CD1c-positive myeloid dendritic cell (primary cell): Measurements from ENCODE around the gene NDUFV1.
A peak's percentile ranks its signal among the peaks of the same experiment; 100 is the strongest.
"Not testable (repeated sequence)": the region's sequence is repeated elsewhere in the genome, so short reads cannot be mapped to it uniquely, and the experiment has no call there.

Source experiments
- DNase-seq: peaks from one replicate; pipeline ENCODE4 v3.0.0-alpha.2; 2016; ENCODE audit errors: extremely low spot score

Gene NDUFV1

GRCh38 chr11:67606492-67607295, at the start of gene NDUFV1:
NDUFV1 (plus strand) TSS chr11:67606936; CDS start chr11:67607005, 69 bp downstream.
- DNase-seq, result peak; percentile 97

DNA sequence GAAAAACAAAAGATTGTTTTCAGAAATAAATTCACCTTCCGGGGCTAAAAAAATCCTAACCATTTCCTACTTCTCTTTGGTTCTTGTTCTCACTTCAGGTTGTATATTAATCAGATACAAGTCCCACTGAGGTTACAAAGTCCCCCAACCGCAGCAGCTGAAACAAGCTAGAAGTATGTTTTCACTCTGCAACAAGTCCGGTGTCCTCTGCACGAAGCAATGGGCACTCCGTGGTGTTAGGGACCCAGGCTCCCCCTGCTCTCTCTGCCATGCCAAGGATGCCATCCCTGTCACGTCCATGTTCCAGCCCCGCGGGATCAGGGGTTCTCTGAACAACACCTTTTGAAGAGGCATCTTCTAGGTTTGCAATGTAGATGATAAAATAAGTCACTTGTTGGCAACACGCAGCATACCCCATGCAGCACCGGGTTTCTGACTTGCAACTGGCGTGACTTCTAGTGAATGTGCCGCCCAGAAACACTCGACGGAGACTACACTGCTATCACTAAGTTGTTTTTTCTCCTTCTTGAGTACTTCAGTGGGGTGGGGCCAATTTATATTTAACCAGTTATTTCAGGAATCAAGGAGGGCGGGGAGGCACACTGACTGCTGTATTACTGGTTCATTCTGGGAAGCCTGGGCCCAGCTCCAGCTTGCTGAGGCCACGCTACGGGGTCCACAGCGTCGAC, 48.5 kb upstream of the NDUFV1 start:
- DNase-seq, result no peak

DNA sequence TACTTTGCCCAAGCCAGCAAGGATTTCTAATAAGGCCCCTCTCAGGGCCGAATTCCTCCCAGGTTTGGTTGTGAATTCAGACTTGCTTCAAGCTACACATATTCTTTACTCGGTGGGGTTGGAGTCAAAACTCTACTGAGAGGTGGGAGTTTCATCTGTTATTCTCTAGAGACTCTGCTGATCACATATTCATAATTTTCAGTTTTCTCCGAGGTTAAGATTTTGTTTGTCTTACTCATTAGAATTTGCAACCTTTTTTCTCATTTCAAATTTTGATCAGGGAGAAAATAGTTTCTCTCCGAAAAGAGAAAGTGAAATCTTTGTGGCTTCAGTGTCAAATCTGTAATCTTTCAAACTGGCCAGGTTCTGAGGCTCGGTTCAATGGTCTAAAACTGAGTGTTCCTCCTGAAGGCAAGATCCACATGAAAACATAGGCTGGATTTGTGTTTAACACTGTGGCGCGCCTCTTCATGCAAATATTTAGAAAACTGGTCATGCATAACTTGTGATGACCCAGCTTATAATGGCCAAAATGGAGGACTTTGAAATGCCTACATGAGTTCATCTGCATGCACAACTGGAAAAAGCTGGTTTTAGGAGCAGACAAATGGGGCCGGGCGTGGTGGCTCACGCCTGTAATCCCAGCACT, 44.6 kb upstream of the NDUFV1 start:
- DNase-seq, result no peak

- DNase-seq, result no peak
These were observed 43.6 kb upstream of the NDUFV1 start for GRCh38 chr11:67562963-67563704.

- DNase-seq, result not testable (repeated sequence)
These were observed 43.0 kb upstream of the NDUFV1 start for GRCh38 chr11:67563705-67564114.

- DNase-seq, result no peak
These were observed 42.5 kb upstream of the NDUFV1 start for GRCh38 chr11:67564230-67564629.

DNA sequence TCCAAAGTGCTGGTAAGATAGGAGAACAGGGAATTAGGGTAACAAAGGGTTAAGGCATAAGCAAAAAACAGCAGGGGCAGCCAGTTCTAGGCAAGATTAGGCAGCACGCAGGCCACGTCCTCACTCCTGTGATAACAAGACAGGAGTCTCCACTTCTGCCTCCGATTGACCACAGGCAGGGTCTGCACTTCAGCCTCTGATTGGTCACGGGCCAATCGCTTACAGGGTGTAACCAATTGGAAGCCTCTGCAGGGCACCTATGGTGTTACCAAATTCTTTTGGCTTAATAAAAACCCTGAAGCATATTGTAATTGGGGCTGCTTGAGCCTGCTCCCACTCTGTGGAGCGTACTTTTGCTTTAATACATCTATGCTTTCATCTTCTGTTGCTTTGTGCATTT, 35.3 kb upstream of the NDUFV1 start:
- DNase-seq, result no peak

GRCh38 chr11:67572305-67572704, 34.4 kb upstream of the NDUFV1 start:
- no peak for DNase-seq

- DNase-seq, result peak; percentile 60
These were observed 33.9 kb upstream of the NDUFV1 start for GRCh38 chr11:67572747-67573419.

DNA sequence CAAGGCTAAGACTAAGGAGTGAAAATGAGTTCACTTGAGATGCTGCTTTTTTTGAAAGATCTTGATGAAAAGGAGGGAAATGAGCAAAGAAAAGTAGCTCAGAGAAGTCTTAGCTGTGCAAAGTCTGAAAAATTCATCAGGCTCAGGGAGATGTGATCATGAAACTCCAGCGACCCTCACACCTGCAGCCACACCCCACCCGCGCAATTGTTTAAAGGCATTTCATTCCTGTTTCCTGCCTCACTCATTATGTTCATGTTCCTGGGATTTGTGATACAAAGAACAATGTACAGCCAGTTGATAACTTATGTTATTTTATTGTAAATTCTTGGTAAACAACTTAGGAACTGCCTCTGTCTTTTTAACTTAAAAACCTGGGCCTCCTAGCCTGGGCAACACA, 31.8 kb upstream of the NDUFV1 start:
- no peak for DNase-seq

- DNase-seq, result no peak
These were observed 29.8 kb upstream of the NDUFV1 start for GRCh38 chr11:67576735-67577475.

GRCh38 chr11:67577951-67578350, 28.8 kb upstream of the NDUFV1 start:
- DNase-seq, result no peak

- no peak for DNase-seq
These were observed 25.3 kb upstream of the NDUFV1 start for GRCh38 chr11:67581469-67581868.

GRCh38 chr11:67582011-67582410, 24.7 kb upstream of the NDUFV1 start:
- no peak for DNase-seq

DNA sequence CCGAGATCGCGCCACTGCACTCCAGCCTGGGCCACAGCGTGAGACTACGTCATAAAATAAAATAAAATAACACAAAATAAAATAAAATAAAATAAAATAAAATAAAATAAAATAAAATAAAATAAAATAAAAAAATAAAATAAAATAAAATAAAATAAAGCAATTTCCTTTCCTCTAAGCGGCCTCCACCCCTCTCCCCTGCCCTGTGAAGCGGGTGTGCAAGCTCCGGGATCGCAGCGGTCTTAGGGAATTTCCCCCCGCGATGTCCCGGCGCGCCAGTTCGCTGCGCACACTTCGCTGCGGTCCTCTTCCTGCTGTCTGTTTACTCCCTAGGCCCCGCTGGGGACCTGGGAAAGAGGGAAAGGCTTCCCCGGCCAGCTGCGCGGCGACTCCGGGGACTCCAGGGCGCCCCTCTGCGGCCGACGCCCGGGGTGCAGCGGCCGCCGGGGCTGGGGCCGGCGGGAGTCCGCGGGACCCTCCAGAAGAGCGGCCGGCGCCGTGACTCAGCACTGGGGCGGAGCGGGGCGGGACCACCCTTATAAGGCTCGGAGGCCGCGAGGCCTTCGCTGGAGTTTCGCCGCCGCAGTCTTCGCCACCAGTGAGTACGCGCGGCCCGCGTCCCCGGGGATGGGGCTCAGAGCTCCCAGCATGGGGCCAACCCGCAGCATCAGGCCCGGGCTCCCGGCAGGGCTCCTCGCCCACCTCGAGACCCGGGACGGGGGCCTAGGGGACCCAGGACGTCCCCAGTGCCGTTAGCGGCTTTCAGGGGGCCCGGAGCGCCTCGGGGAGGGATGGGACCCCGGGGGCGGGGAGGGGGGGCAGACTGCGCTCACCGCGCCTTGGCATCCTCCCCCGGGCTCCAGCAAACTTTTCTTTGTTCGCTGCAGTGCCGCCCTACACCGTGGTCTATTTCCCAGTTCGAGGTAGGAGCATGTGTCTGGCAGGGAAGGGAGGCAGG, 23.2 kb upstream of the NDUFV1 start, which contains the start of gene GSTP1:
Gene GSTP1, plus strand, starts transcription at position 566 of the 958 bp plus-strand sequence. Its CDS starts 32 bp downstream, at position 598.
- peak; percentile 87 for DNase-seq

- DNase-seq, result peak; percentile 85
These were observed 22.4 kb upstream of the NDUFV1 start for GRCh38 chr11:67584205-67584880.

DNA sequence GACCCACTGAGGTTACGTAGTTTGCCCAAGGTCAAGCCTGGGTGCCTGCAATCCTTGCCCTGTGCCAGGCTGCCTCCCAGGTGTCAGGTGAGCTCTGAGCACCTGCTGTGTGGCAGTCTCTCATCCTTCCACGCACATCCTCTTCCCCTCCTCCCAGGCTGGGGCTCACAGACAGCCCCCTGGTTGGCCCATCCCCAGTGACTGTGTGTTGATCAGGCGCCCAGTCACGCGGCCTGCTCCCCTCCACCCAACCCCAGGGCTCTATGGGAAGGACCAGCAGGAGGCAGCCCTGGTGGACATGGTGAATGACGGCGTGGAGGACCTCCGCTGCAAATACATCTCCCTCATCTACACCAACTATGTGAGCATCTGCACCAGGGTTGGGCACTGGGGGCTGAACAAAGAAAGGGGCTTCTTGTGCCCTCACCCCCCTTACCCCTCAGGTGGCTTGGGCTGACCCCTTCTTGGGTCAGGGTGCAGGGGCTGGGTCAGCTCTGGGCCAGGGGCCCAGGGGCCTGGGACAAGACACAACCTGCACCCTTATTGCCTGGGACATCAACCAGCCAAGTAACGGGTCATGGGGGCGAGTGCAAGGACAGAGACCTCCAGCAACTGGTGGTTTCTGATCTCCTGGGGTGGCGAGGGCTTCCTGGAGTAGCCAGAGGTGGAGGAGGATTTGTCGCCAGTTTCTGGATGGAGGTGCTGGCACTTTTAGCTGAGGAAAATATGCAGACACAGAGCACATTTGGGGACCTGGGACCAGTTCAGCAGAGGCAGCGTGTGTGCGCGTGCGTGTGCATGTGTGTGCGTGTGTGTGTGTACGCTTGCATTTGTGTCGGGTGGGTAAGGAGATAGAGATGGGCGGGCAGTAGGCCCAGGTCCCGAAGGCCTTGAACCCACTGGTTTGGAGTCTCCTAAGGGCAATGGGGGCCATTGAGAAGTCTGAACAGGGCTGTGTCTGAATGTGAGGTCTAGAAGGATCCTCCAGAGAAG, 21.6 kb upstream of the NDUFV1 start:
- no peak for DNase-seq

- no peak for DNase-seq
These were observed 20.8 kb upstream of the NDUFV1 start for GRCh38 chr11:67585911-67586310.
